Measurements from ENCODE around the gene COL8A1. TPM values are rescaled to one million over a fixed set of nuclear protein-coding genes. Genes with fewer than 3 reads are reported as not detected.

Gene COL8A1
- total RNA-seq, 1 donor from 2014 or later: 14.1 TPM

DNA sequence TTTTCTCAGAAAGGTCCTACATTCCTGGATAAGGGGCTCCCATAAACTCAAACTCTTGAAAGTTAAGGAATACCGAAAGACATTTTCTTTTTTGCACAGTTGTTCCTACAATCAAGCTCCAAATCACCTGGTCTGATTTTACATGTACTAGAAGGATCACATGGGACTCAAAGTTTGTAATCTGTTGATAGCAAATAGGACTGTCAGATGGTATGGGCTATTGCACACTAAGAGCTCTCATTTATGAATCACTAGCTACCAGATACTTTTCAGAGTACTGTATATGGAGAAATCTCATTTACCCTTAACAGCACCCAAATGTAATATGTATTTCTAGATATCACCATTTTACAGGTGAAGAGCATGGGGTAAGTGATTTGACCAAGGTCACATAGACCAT lies 129.7 kb downstream of the COL8A1 start:
- ATAC-seq (no peak), DNase-seq (ENCODE audit: missing footprints) (no peak)
- intact Hi-C loops (cut with DNase I): no loop called here

DNA sequence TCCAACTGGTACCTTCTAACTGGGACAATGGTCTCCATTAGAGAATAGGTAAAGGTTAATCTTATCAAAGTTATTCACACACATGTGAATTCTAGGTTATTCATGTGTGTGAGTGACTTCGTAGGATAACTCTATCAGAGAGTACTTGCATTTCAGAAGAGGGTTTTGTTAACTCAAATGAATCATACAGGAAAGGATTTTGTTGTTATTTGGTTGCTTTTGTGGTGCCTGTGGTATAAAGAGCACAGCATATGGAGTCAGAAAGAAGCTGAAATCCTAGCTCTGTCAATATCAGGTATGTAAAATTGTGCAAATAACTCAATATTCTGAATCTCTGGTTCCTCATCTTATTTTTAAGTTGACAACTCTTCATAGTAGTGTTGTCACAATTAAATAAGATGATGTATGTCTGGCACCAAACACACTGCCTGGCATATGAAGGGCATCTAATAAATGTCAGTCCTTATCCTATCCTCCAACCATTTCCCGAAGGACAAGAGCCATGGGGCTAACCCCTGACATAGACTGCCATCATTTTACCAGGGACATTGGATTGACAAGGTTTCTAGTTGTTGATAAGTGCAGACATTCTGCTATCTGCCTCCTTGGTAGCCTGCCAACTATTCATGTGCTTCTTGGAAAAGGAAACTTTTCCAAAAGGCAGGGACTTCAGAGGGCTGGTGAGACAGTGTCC lies 130.6 kb downstream of the COL8A1 start:
- peak; percentile 26 for ATAC-seq
- intact Hi-C loops (cut with DNase I): no loop called here
- no peak for DNase-seq (ENCODE audit: missing footprints)

GRCh38 chr3:99772171-99772570 lies 133.8 kb downstream of the COL8A1 start:
- ATAC-seq: no peak
- no peak for DNase-seq (ENCODE audit: missing footprints)
- intact Hi-C loops (cut with DNase I): no loop called here

DNA sequence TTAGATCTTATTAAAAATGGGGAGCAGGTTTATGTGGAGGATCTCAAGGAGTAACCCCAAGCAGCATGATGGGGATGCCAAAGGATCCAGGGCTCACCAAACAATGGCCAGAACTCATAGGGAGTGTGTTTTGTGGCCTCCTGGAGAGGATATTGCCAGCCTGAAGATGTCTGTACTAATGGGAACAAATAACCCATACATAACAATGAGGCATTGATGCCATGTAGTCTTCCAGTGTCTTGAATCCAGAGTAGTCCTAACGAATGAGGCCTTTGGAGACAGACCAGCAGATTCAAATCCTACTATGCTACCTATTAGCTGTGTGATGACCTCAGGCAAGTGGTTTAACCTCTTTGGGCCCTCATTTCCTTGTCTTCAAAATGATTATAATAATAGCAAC lies 134.3 kb downstream of the COL8A1 start:
- intact Hi-C loops (cut with DNase I): no loop called here
- no peak for ATAC-seq
- DNase-seq (ENCODE audit: missing footprints): no peak

DNA sequence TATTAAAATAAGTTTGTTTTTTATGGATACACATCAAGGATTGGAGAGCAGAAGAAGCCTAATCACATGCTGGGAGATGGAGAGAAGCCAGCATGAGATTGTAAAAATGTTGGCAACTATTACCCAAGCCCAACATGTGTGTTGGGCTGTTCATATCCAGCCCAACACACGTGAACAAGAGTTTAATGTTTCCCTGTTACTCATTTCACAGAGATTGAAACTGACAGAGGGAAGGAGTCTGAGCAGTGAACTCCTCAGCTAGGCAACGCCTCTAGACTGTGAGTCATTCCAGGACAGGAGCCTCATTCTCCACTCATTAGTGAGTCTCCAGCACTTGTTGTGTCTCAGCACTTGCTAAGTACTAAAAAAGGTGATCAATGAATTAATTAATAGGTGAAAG lies 136.1 kb downstream of the COL8A1 start:
- intact Hi-C loops (cut with DNase I): no loop called here
- DNase-seq (ENCODE audit: missing footprints) (no peak), ATAC-seq (no peak)

- no peak for ATAC-seq
- DNase-seq (ENCODE audit: missing footprints): no peak
- intact Hi-C loops (cut with DNase I): no loop called here
These were observed 138.3 kb downstream of the COL8A1 start for GRCh38 chr3:99776516-99777209.

DNA sequence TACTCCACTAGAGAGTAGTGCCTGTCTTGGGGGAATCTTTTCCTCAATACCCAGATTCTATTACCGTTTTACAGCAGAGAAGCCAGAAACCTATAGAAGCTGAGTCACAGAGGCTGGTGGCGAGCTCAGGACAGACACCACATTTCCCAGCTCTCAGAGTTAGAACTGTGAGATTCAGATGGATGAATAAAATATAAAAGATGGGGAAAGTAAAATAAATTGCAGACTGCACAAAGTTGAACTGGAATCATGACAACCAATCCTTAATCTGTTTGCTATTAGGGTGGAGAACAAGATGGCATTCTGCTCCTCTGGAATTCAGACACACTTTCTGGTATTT lies 138.8 kb downstream of the COL8A1 start:
- ATAC-seq (no peak), DNase-seq (ENCODE audit: missing footprints) (no peak)
- intact Hi-C loops (cut with DNase I): no loop called here

DNA sequence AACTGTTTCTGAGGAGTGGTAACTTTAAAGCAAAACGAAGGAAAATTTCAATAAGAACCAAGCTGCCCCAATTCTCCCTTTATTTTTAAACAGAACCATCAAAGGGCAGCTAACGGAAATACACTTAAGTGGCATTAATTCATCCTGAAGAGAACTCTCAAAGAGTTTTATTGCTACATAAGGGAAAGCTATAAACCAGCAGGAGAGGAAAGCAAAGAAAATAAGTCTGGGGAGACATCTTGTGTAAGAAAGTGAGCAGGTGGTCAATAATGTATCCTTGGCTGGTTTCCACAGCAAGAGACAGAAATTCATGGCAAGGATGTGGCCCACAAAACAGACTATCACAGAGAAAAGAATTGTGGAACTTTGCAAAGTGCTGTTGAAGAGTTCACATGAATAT lies 139.3 kb downstream of the COL8A1 start:
- intact Hi-C loops (cut with DNase I): no loop called here
- ATAC-seq (no peak), DNase-seq (ENCODE audit: missing footprints) (no peak)

- DNase-seq (ENCODE audit: missing footprints) (no peak), ATAC-seq (no peak)
- intact Hi-C loops (cut with DNase I): no loop called here
These were observed 142.4 kb downstream of the COL8A1 start for GRCh38 chr3:99780749-99781148.

DNA sequence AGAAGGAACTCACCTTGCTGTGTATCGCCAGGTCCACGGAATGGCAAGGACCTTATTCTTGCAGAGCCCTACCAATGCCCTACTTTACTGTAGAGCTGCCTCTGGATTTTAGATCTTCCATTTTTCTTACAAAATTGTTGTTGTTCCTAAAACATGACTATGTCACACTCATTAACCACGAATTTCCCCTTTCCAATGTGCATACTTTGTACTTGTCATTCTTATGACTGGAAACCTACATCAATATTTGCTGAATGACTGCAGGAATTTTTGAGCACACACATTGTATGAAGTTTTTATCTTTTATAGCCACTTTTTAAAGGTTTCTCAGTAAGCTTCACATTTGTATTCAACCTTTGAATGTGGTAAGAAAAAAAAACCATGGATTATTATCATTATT lies 143.4 kb downstream of the COL8A1 start:
- DNase-seq (ENCODE audit: missing footprints) (no peak), ATAC-seq (no peak)
- intact Hi-C loops (cut with DNase I): no loop called here

DNA sequence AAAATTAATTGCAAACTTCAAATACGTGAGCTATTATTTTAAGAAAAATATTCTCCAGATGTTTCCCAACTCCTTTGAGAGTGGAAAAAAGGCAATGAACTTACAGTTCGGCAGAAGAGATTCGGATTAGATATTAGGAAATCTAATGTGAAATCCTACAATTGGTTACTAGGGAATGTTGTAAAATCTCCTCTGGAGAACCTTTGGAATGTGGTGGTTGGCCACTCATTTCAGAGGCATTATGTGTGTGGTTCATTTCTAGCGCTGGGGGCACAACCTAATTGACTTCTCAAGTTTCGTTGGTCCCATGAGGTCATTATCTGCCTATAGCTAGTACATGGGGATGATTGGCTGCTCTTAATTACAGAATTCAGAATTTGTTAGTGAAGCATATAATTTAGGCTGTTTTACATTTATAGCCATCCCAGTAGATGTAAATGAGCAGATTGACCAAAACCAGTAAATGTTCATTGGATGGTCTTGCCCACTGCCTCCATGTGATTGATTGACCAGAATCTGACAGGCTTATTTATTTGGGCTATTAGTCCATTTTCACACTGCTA lies 144.7 kb downstream of the COL8A1 start:
- ATAC-seq (no peak), DNase-seq (ENCODE audit: missing footprints) (no peak)
- intact Hi-C loops (cut with DNase I): no loop called here

DNA sequence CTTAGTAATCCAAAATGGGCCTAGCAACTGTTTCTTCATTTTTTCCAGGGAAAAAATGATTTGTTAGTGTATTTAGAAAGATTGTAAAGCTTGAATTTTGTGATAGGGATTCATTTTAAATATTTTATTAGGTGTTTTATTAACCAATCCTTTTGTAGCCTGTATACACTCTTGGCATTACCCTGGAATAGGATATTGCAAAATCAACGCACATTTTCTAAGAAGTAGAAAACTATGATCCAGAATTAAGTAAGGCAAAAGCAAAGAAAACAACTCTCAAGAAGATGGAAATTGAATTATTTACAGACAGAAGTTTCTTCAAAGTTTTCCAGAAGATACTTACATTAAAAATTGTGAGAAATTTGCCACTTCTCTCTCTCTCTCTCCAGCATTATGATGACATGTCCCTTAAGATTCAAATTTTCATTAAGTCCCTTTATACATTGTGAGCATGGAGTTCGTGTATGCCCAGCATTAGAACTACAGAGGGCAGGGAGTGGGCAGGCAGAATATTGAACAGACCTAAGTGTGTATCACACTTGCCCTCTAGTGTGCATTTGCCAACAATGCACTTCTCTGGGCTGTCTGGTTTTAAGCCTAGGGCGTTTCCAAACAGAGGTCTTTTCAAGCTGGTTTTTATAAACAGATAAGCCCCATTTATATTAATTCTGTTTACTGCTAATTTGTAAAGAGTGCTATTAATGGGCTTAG lies 150.8 kb downstream of the COL8A1 start:
- intact Hi-C loops (cut with DNase I): loop anchor here (2.0 kb wide), 1 partner anchor 290 kb away; no protein-coding TSS in a partner anchor
- ATAC-seq: peak; percentile 93
- DNase-seq (ENCODE audit: missing footprints): no peak

DNA sequence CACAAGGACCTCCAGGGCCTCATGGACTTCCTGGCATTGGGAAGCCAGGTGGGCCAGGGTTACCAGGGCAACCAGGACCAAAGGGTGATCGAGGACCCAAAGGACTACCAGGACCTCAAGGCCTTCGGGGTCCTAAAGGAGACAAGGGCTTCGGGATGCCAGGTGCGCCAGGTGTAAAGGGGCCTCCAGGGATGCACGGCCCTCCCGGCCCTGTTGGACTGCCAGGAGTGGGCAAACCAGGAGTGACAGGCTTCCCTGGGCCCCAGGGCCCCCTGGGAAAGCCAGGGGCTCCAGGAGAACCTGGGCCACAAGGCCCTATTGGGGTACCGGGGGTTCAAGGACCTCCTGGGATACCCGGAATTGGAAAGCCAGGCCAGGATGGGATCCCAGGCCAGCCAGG lies 156.1 kb downstream of the COL8A1 start:
- intact Hi-C loops (cut with DNase I): no loop called here
- ATAC-seq (no peak), DNase-seq (ENCODE audit: missing footprints) (no peak)

DNA sequence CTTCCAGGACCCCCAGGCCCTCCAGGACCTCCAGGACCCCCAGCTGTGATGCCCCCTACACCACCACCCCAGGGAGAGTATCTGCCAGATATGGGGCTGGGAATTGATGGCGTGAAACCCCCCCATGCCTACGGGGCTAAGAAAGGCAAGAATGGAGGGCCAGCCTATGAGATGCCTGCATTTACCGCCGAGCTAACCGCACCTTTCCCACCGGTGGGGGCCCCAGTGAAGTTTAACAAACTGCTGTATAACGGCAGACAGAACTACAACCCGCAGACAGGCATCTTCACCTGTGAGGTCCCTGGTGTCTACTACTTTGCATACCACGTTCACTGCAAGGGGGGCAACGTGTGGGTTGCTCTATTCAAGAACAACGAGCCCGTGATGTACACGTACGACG lies 157.2 kb downstream of the COL8A1 start:
- intact Hi-C loops (cut with DNase I): no loop called here
- no peak for DNase-seq (ENCODE audit: missing footprints)
- ATAC-seq: no peak

- no peak for DNase-seq (ENCODE audit: missing footprints)
- intact Hi-C loops (cut with DNase I): no loop called here
- no peak for ATAC-seq
These were observed 161.0 kb downstream of the COL8A1 start for GRCh38 chr3:99799422-99799821.

- DNase-seq (ENCODE audit: missing footprints) (no peak), ATAC-seq (no peak)
- intact Hi-C loops (cut with DNase I): no loop called here
These were observed 164.9 kb downstream of the COL8A1 start for GRCh38 chr3:99803297-99803696.

DNA sequence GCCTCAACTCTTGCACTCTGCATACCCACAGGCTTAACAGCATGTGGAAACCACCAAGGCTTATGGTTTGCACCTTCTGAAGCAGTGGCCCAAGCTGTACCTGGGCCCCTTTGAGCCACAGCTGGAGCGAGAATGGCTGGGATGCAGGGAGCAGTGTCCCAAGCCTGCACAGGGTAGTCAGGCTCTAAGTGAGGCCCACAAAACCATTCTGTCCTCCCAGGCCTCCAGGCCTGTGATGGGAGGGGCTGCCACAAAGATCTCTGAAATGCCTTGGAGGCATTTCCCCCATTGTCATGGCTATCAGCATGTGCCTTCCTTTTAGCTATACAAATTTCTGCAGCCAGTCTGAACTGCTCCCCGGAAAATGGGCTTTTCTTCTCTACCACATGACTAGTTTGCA lies 166.8 kb downstream of the COL8A1 start:
- intact Hi-C loops (cut with DNase I): no loop called here
- DNase-seq (ENCODE audit: missing footprints): no peak
- no peak for ATAC-seq

DNA sequence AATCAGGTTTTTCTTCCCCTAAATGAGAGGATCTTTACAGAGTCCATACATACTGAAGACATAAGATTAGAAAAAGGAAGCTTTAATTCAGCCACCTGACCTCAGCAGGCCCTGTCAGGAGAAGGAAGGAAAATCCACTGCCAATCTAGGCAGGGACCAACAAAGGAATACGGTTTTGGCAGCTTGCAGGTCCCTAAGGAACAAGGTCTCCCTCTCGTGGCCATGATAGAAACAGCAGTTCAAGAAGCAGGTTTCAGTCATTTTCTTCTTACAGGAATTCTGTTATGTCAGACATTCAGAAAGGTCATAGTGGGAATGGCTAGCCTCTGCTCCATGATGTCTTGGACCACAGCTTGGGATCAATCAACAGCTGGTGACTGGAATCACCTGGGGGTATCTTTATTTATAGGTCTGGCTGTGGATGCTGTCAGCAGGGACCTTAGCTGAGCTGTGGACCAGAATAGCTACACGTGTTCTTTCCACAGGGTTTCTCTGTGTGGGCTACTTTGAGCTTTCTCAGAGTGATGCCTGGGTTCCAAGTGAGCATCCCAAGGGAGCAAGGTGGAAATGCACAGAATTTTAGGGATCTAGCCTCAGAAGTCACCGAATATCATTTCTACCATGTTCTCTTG lies 169.9 kb downstream of the COL8A1 start:
- ATAC-seq (peak; percentile 52), DNase-seq (ENCODE audit: missing footprints) (no peak)
- intact Hi-C loops (cut with DNase I): no loop called here

- intact Hi-C loops (cut with DNase I): no loop called here
- DNase-seq (ENCODE audit: missing footprints) (no peak), ATAC-seq (peak; percentile 69)
These were observed 171.2 kb downstream of the COL8A1 start for GRCh38 chr3:99809565-99809964.

All from Right ventricle myocardium inferior (tissue), 1 donor.